ENCODE measurements around the gene KIDINS220. TPM values are rescaled to one million over a fixed set of nuclear protein-coding genes. Genes with fewer than 3 reads are reported as not detected.

KIDINS220 gene
- total and polyA plus RNA-seq, 9 of the 15 experiments (the other 6 are each of a cell fraction or from before 2014, with no cell fraction given) = 15.2 to 48.0 (median 34.4) TPM

GRCh38 chr2:8680822-8681760 is 156.3 kb downstream of the KIDINS220 start:
- no TSS peak for BruUV-seq (replicated peaks)
- no peak for ATAC-seq
- no peak; the same call in 1 of the 2 replicates for TF ChIP-seq FOSL1 (tag; conservative IDR thresholded peaks at IDR 0.05)
- no peak for TF ChIP-seq PRMT5 (CRISPR knock-in tag; IDR thresholded peaks at IDR 0.05)
- TF ChIP-seq NBN (IDR thresholded peaks at IDR 0.05; ENCODE audit: low read depth) = peak; percentile 43; the same call in 1 of the 2 replicates
- 0 out of 2 replicates have a peak, but pooled peaks have one; percentile 31 for TF ChIP-seq AFF4 (CRISPR knock-in tag; IDR thresholded peaks at IDR 0.05)
- TF ChIP-seq TCFL5 (CRISPR knock-in tag; conservative IDR thresholded peaks at IDR 0.05) = no peak
- TF ChIP-seq TBP (optimal IDR thresholded peaks at IDR 0.05; ENCODE audit: low read depth, low read length) = no peak
- no peak for TF ChIP-seq BRD9 (IDR thresholded peaks at IDR 0.05; ENCODE audit: low read depth, partially characterized antibody)
- no peak for TF ChIP-seq ZNF280B (CRISPR knock-in tag; IDR thresholded peaks at IDR 0.05)
- peak; percentile 57; the same call in 1 of the 2 replicates for TF ChIP-seq SMARCE1 (IDR thresholded peaks at IDR 0.05)
- peak; percentile 69 for TF ChIP-seq ESRRA (IDR thresholded peaks at IDR 0.05; ENCODE audit: borderline replicate concordance, low read depth)
- TF ChIP-seq KDM1A (IDR thresholded peaks at IDR 0.05) = peak; percentile 90 to 97
- TF ChIP-seq CEBPB (tag; IDR thresholded peaks at IDR 0.05) = peak; percentile 62
- TF ChIP-seq NRF1 (conservative IDR thresholded peaks at IDR 0.05 in 1 of 2, IDR thresholded peaks at IDR 0.05 in 1 of 2) = peak; percentile 53
- no peak for TF ChIP-seq SREBF1 (IDR thresholded peaks at IDR 0.05; ENCODE audit: borderline replicate concordance, low read depth, low read length)
- TF ChIP-seq TEAD4 (IDR thresholded peaks at IDR 0.05; ENCODE audit: low read length) = peak; percentile 44; the same call in 1 of the 2 replicates
- no peak for TF ChIP-seq TEAD4 (CRISPR knock-in tag; IDR thresholded peaks at IDR 0.05; ENCODE audit: borderline replicate concordance)
- no peak for TF ChIP-seq SNIP1 (IDR thresholded peaks at IDR 0.05; ENCODE audit: low read depth)

More at GRCh38 chr2:8680822-8681760, 156.3 kb downstream of the KIDINS220 start:
- Histone ChIP-seq H3K9me1 (ENCODE audit: control insufficient read depth, insufficient read depth, low read length) (no peaks in the 10 kb centered on the region), H3K9ac (ENCODE audit: insufficient read depth in 1 of 2, low read depth in 2 of 2, low read length in 2 of 2) (peak overlapping the region; percentile 35 to 80; a peak in 3 of 4 replicates), H2AFZ (ENCODE audit: low read depth, low read length) (peak overlapping the region; percentile 68), H3K27ac (ENCODE audit: extremely low read depth, low read depth, low read length) (peak overlapping the region; percentile 44; the same call in 2 of the 3 replicates), H3K4me2 (ENCODE audit: insufficient read depth, low read length) (peak overlapping the region; percentile 89), H3K27me3 (ENCODE audit: control insufficient read depth in 2 of 2, insufficient read depth in 2 of 2, low read length in 2 of 2) (no peaks in the 10 kb centered on the region), H3K9me3 (replicated peaks; ENCODE audit: control insufficient read depth, insufficient read depth, low read depth, low read length) (no peaks in the 10 kb centered on the region; the same call in 1 of the 2 replicates), H3K79me2 (ENCODE audit: control insufficient read depth, insufficient read depth, low read length) (peaks cover 24% of the 10 kb centered on the region), H3K36me3 (ENCODE audit: control insufficient read depth, insufficient read depth, low read length) (no peaks in the 10 kb centered on the region), H3K4me3 (peak overlapping the region; percentile 43), H3K4me1 (replicated peaks in 1 of 2; ENCODE audit: control insufficient read depth in 2 of 2, insufficient read depth in 2 of 2, low read length in 2 of 2) (peaks cover 36 to 56% of the 10 kb centered on the region in 2 experiments), H4K20me1 (replicated peaks; ENCODE audit: control insufficient read depth, insufficient read depth, low read length) (peaks cover 6% of the 10 kb centered on the region)
- in situ Hi-C loops (cut with MboI) (loop anchor here (10.0 to 25.0 kb wide), 4 partner anchors 406 to 1594 kb away; no protein-coding TSS in a partner anchor), intact Hi-C loops (cut with micrococcal nuclease) (loop anchor here (5.0 to 10.0 kb wide), 3 partner anchors 366 to 1586 kb away; no protein-coding TSS in a partner anchor)
- ChIA-PET CTCF (ENCODE audit: low intra/inter-chr PET ratio) (interaction anchor here (0.7 kb wide), 1 partner anchor 146 kb away, joined by 5 read pairs; no protein-coding TSS in a partner anchor), POLR2A (interaction anchor here (0.5 to 3.5 kb wide), 55 partner anchors 8 to 862 kb away, joined by 3 to 42 read pairs (median 5); no protein-coding TSS in a partner anchor)
- DNase-seq (ENCODE audit: extremely low read depth in 1 of 4, low spot score in 3 of 4) (peak; percentile 44 to 74 (median 51)), FAIRE-seq (peak; percentile 76)
- WGBS (ENCODE audit: insufficient coverage, low coverage, missing lambda C conversion rate) = under 1% methylated on average over 28 of the region's 30 CpGs

Measured in K562 (cell line).